PC-3 (cell line): ENCODE results near the gene YBX2.

ENCODE experiments used
- EZH2 ChIP-seq: fragments of 300-600 bp; sonication (generic); IDR thresholded peaks from one replicate; pipeline ENCODE4 v1.6.1; 2017; ENCODE audit warnings: antibody characterized with exemption, mild to moderate bottlenecking, low read length; ENCODE audit not compliant: unreplicated experiment
- EZH2phosphoT487 ChIP-seq: fragments of 300-600 bp; sonication (generic); IDR thresholded peaks from 2 replicates; pipeline ENCODE4 v1.6.1; 2018; ENCODE audit warnings: mild to moderate bottlenecking, antibody characterized with exemption, low read length, borderline replicate concordance
- TF ChIP-seq, protein P1 (sequence below): fragments of 300-600 bp; sonication (generic); conservative IDR thresholded peaks from 2 replicates; pipeline ENCODE4 v1.5.1; 2017; ENCODE audit warnings: antibody characterized with exemption, low read depth, mild to moderate bottlenecking, low read length

DNA sequence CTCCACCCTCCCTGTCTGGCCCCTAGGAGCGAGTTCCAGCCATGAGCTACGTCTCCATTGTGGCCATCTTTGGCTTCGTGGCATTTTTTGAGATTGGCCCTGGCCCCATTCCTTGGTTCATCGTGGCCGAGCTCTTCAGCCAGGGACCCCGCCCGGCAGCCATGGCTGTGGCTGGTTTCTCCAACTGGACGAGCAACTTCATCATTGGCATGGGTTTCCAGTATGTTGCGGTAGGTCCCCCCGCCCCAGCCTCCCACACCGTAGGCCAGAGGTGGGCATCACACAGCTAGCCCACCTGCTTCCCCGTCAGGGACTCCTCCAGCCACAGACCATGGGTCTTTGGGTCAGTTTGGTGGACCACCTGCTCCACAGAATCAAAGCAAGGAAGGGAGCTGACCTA, 8.8 kb downstream of the YBX2 start:
- TF ChIP-seq, protein P1, sequence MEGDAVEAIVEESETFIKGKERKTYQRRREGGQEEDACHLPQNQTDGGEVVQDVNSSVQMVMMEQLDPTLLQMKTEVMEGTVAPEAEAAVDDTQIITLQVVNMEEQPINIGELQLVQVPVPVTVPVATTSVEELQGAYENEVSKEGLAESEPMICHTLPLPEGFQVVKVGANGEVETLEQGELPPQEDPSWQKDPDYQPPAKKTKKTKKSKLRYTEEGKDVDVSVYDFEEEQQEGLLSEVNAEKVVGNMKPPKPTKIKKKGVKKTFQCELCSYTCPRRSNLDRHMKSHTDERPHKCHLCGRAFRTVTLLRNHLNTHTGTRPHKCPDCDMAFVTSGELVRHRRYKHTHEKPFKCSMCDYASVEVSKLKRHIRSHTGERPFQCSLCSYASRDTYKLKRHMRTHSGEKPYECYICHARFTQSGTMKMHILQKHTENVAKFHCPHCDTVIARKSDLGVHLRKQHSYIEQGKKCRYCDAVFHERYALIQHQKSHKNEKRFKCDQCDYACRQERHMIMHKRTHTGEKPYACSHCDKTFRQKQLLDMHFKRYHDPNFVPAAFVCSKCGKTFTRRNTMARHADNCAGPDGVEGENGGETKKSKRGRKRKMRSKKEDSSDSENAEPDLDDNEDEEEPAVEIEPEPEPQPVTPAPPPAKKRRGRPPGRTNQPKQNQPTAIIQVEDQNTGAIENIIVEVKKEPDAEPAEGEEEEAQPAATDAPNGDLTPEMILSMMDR: no peak
- no peak for TF ChIP-seq EZH2phosphoT487
- no peak for TF ChIP-seq EZH2
